ENCODE results near the gene TMED1.
"Not testable (repeated sequence)": the region's sequence is repeated elsewhere in the genome, so short reads cannot be mapped to it uniquely, and the experiment has no call there.

The TMED1 gene, protein sequence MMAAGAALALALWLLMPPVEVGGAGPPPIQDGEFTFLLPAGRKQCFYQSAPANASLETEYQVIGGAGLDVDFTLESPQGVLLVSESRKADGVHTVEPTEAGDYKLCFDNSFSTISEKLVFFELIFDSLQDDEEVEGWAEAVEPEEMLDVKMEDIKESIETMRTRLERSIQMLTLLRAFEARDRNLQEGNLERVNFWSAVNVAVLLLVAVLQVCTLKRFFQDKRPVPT

GRCh38 chr19:10835754-10836478, at the start of gene TMED1:
Gene TMED1 (minus strand): TSS chr19:10836212. CDS start chr19:10836191, 21 bp downstream.
- TF ChIP-seq CTCF (IDR thresholded peaks at IDR 0.05; ENCODE audit: low read depth, low read length, missing control alignments): peak; percentile 10
- DNase-seq (ENCODE audit: extremely low read depth, low read depth): peak; percentile 97
- peak within 1 kb of the TSS; percentile 59 for H3K4me3 ChIP-seq (replicated peaks; ENCODE audit: low read depth, low read length)

GRCh38 chr19:10885201-10886169, 49.5 kb upstream of the TMED1 start:
- no peak for DNase-seq (ENCODE audit: extremely low read depth, low read depth)
- no peak for TF ChIP-seq CTCF (IDR thresholded peaks at IDR 0.05; ENCODE audit: low read depth, low read length, missing control alignments)
- no peak overlapping the region for H3K4me3 ChIP-seq (replicated peaks; ENCODE audit: low read depth, low read length)

GRCh38 chr19:10884274-10884673, 48.3 kb upstream of the TMED1 start:
- TF ChIP-seq CTCF (IDR thresholded peaks at IDR 0.05; ENCODE audit: low read depth, low read length, missing control alignments): no peak
- DNase-seq (ENCODE audit: extremely low read depth, low read depth): no peak
- no peak overlapping the region for H3K4me3 ChIP-seq (replicated peaks; ENCODE audit: low read depth, low read length)

- no peak for TF ChIP-seq CTCF (IDR thresholded peaks at IDR 0.05; ENCODE audit: low read depth, low read length, missing control alignments)
- no peak for DNase-seq (ENCODE audit: extremely low read depth, low read depth)
- H3K4me3 ChIP-seq (replicated peaks; ENCODE audit: low read depth, low read length): no peak overlapping the region
Measured at GRCh38 chr19:10882108-10882457, 46.1 kb upstream of the TMED1 start.

DNA sequence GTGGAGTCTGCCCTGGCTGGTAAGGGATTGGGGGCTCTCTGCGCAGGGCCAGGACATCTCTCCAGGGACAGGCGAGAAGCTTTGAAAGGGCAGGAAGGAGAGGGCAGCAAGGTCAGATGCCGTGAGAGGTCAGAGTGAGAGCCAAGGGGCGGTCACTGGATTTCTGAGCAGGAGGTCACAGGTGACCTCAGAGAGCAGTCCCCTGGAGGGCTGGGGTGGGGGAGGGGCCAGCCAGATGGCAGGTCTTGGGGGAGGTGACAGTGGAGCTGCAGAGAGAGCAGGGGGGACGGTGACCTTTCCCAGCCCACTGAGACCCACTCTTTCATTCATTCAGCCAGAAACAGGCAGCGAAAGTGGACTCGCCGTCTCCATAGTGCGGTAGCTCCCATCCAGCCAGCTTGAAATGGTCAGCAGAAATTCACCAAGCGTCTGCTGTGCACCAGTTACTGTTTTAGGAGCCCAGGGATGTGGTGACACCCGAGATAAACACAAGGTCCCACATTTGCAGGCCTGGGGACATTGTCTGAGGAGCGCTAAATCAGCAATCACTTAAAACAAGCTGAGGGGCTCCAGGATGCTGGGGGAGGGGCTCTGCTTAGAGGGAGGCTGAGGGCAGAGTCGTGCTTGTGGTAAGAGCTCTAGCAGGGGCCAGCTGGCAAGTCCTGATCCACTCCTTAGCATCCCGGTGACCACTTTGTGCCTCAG, 45.5 kb upstream of the TMED1 start:
- no peak for DNase-seq (ENCODE audit: extremely low read depth, low read depth)
- TF ChIP-seq CTCF (IDR thresholded peaks at IDR 0.05; ENCODE audit: low read depth, low read length, missing control alignments): no peak
- H3K4me3 ChIP-seq (replicated peaks; ENCODE audit: low read depth, low read length): no peak overlapping the region

DNA sequence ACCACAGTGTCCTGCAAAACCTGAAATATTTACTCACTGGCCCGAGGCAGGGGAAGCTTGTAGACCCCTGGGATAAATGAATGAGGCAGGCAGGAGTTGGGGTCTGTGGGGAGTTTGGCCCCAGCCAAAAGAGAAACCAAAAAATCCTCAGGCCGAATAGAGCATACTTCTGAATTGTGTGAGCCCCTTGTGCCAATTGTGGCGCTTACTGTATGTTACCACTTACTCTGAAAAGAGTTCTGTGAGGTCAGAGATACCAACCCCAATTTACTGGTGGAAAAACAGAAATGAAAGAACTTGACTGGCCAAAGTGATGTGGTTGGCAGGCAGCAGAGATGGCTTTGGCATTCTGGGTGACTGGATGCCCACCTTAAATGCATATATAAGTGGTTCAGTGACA, 42.2 kb upstream of the TMED1 start:
- H3K4me3 ChIP-seq (replicated peaks; ENCODE audit: low read depth, low read length): no peak overlapping the region
- no peak for DNase-seq (ENCODE audit: extremely low read depth, low read depth)
- TF ChIP-seq CTCF (IDR thresholded peaks at IDR 0.05; ENCODE audit: low read depth, low read length, missing control alignments): no peak

DNA sequence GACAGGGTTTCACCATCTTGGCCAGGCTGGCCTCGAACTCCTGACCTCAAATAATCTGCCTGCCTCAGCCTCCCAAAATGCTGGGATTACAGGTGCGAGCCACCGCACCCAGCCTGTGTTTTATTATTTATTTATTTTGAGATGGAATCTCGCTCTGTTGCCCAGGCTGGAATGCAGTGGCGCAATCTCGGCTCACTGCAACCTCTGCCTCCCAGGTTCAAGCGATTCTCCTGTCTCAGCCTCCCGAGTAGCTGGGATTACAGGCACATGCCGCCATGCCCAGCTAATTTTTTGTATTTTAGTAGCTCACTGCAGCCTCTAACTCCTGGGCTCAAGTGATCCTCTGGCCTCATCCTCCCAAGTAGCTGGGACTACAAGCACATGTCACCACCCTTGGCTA, 41.6 kb upstream of the TMED1 start:
- not testable (repeated sequence) for DNase-seq (ENCODE audit: extremely low read depth, low read depth); H3K4me3 ChIP-seq (replicated peaks; ENCODE audit: low read depth, low read length)

All from HFF-Myc (cell line).